ENCODE results near the gene PRKG1. TPM values are rescaled to one million over a fixed set of nuclear protein-coding genes. Genes with fewer than 3 reads are reported as not detected.

PRKG1 gene
- polyA plus RNA-seq, 3 donors: not detected

DNA sequence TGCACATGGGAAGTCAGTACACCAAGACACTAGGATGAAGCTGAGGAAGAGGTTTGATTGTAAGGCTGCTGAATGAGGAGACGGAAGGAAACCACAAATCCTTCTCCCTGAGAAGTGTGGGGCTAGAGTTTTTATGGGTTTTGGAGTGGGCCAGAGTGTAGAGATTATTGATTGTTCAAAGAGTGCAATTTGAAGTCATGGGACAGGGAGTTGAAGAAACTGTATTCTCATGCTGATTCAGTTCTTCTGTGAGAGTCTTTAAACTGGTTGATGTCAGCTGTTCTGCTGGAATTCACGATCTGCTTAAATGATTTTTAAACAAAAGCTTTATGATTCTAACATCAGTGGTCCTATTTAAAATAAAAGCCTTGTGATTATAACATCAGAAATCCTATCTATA lies 533.9 kb downstream of the PRKG1 start:
- Histone ChIP-seq H3K36me3 (replicated peaks in 1 of 2; ENCODE audit: control insufficient read depth in 1 of 2, insufficient read depth in 2 of 2, low read length in 2 of 2) (no peaks in the 10 kb centered on the region), H3K9me3 (replicated peaks in 1 of 2; ENCODE audit: control insufficient read depth in 1 of 2, insufficient read depth in 1 of 2, low read length in 2 of 2) (no peaks in the 10 kb centered on the region), H3K9ac (ENCODE audit: insufficient read depth, low read length, poor library complexity, severe bottlenecking) (no peak overlapping the region), H3K4me3 (replicated peaks in 1 of 3; ENCODE audit: low read depth in 2 of 3, low read length in 3 of 3) (no peak overlapping the region), H3K27me3 (ENCODE audit: control insufficient read depth in 2 of 2, insufficient read depth in 2 of 2, low read length in 2 of 2) (no peaks in the 10 kb centered on the region), H3K79me2 (ENCODE audit: insufficient read depth, low read length) (no peaks in the 10 kb centered on the region), H3K4me1 (ENCODE audit: control insufficient read depth in 1 of 2, insufficient read depth in 2 of 2, low read length in 2 of 2) (no peaks in the 10 kb centered on the region), H3K27ac (ENCODE audit: low read depth in 1 of 2, low read length in 2 of 2) (no peak overlapping the region), H3K4me2 (replicated peaks; ENCODE audit: extremely low read depth, low read length, poor library complexity, severe bottlenecking) (no peak overlapping the region), H4K20me1 (ENCODE audit: insufficient read depth, low read length) (no peaks in the 10 kb centered on the region), H2AFZ (ENCODE audit: insufficient read depth, low read depth, low read length, poor library complexity, severe bottlenecking) (no peak overlapping the region)
- Mint-ChIP-seq H3K27ac (no peak overlapping the region), H3K36me3 (no peaks in the 10 kb centered on the region), H3K4me3 (no peak overlapping the region), H3K9me3 (peaks cover 0 to 5% (median 2%) of the 10 kb centered on the region in 7 donors), H3K27me3 (ENCODE audit: low read depth in 3 of 3) (peaks cover 0 to 3% (median 1%) of the 10 kb centered on the region in 3 donors), H3K4me1 (no peaks in the 10 kb centered on the region)
- TF ChIP-seq, protein P1, sequence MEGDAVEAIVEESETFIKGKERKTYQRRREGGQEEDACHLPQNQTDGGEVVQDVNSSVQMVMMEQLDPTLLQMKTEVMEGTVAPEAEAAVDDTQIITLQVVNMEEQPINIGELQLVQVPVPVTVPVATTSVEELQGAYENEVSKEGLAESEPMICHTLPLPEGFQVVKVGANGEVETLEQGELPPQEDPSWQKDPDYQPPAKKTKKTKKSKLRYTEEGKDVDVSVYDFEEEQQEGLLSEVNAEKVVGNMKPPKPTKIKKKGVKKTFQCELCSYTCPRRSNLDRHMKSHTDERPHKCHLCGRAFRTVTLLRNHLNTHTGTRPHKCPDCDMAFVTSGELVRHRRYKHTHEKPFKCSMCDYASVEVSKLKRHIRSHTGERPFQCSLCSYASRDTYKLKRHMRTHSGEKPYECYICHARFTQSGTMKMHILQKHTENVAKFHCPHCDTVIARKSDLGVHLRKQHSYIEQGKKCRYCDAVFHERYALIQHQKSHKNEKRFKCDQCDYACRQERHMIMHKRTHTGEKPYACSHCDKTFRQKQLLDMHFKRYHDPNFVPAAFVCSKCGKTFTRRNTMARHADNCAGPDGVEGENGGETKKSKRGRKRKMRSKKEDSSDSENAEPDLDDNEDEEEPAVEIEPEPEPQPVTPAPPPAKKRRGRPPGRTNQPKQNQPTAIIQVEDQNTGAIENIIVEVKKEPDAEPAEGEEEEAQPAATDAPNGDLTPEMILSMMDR (IDR thresholded peaks at IDR 0.05): no peak
- intact Hi-C loops (cut with micrococcal nuclease): no loop called here
- no peak for DNase-seq
- no CpG with 5 or more reads among the region's 2 CpGs for WGBS (ENCODE audit: insufficient coverage)

GRCh38 chr10:51615764-51616298 lies 541.5 kb downstream of the PRKG1 start:
- H3K4me3 ChIP-seq (replicated peaks in 1 of 3; ENCODE audit: low read depth in 2 of 3, low read length in 3 of 3): no peak overlapping the region
- H3K27ac ChIP-seq (ENCODE audit: low read depth in 1 of 2, low read length in 2 of 2): no peak overlapping the region
- Mint-ChIP-seq H3K27me3 (ENCODE audit: low read depth in 3 of 3) (peaks cover 0 to 2% (median 1%) of the 10 kb centered on the region in 3 donors), H3K4me3 (no peak overlapping the region), H3K4me1 (no peaks in the 10 kb centered on the region), H3K9me3 (peaks cover 3 to 14% (median 7%) of the 10 kb centered on the region in 7 donors), H3K36me3 (no peaks in the 10 kb centered on the region), H3K27ac (no peak overlapping the region)
- no peaks in the 10 kb centered on the region for H3K36me3 ChIP-seq (replicated peaks in 1 of 2; ENCODE audit: control insufficient read depth in 1 of 2, insufficient read depth in 2 of 2, low read length in 2 of 2)
- H3K9me3 ChIP-seq (replicated peaks in 1 of 2; ENCODE audit: control insufficient read depth in 1 of 2, insufficient read depth in 1 of 2, low read length in 2 of 2): peaks cover 10 to 15% of the 10 kb centered on the region in 2 donors
- TF ChIP-seq, protein P1 (IDR thresholded peaks at IDR 0.05): no peak
- no peak overlapping the region for H2AFZ ChIP-seq (ENCODE audit: insufficient read depth, low read depth, low read length, poor library complexity, severe bottlenecking)
- H3K4me1 ChIP-seq (ENCODE audit: control insufficient read depth in 1 of 2, insufficient read depth in 2 of 2, low read length in 2 of 2): no peaks in the 10 kb centered on the region
- no peak overlapping the region for H3K4me2 ChIP-seq (replicated peaks; ENCODE audit: extremely low read depth, low read length, poor library complexity, severe bottlenecking)
- intact Hi-C loops (cut with micrococcal nuclease): no loop called here
- no peaks in the 10 kb centered on the region for H3K79me2 ChIP-seq (ENCODE audit: insufficient read depth, low read length)
- no peaks in the 10 kb centered on the region for H4K20me1 ChIP-seq (ENCODE audit: insufficient read depth, low read length)
- 93% methylated on average over 2 of the region's 3 CpGs for WGBS (ENCODE audit: insufficient coverage)
- DNase-seq: no peak
- no peaks in the 10 kb centered on the region for H3K27me3 ChIP-seq (ENCODE audit: control insufficient read depth in 2 of 2, insufficient read depth in 2 of 2, low read length in 2 of 2)
- H3K9ac ChIP-seq (ENCODE audit: insufficient read depth, low read length, poor library complexity, severe bottlenecking): no peak overlapping the region
